K562 (cell line): Measurements from ENCODE around the gene GALNT12. TPM values are rescaled to one million over a fixed set of nuclear protein-coding genes. Genes with fewer than 3 reads are reported as not detected.

Source experiments
- MED1 ChIP-seq: sonication (generic); formaldehyde crosslinking; IDR thresholded peaks from 2 replicates; pipeline ENCODE4 v1.8.1; 2023; ENCODE audit warnings: missing genetic modification reagents, borderline replicate concordance
- MTA1 ChIP-seq: fragments of 450-650 bp; IDR thresholded peaks from 2 replicates; pipeline ENCODE4 v1.6.1; 2017; ENCODE audit warnings: borderline replicate concordance
- RBFOX2 ChIP-seq: fragments of 200-400 bp; formaldehyde crosslinking; IDR thresholded peaks from 2 replicates; pipeline ENCODE4 v1.6.1; 2017; ENCODE audit warnings: low read depth, mild to moderate bottlenecking, low read length, moderate library complexity
- SIN3B ChIP-seq: fragments of 450-650 bp; IDR thresholded peaks from 2 replicates; pipeline ENCODE4 v1.6.1; 2017; ENCODE audit warnings: low read depth, mild to moderate bottlenecking, moderate library complexity
- SMAD3 ChIP-seq: fragments of 450-650 bp; formaldehyde crosslinking; conservative IDR thresholded peaks from 2 replicates; pipeline ENCODE4 v1.4.0; 2020; ENCODE audit warnings: mild to moderate bottlenecking
- UBTF ChIP-seq, 2 experiments: IDR thresholded peaks; 2 replicates each; pipeline ENCODE4 v1.6.1; 2012; ENCODE audit warnings: improper control_type of control experiment in 2 of 2, low read depth in 2 of 2, low read length in 2 of 2, borderline replicate concordance in 1 of 2
- polyA plus RNA-seq, 8 experiments: library from polyadenylated mRNA; depleted of rRNA in 4 of 8; stranded (reverse) in 5 of 8; unstranded in 3 of 8; fragments of >200 nt; fragmentation: Nextera tagmentation in 2 of 8; fragmentation: Illumina TruSeq in 1 of 8; extraction: Ambion mirVana in 2 of 8; extraction: Trizol in 1 of 8; gene quantifications; 2 replicates each; pipeline versions ENCODE4 v1.2.1 to v1.2.3, GENCODE V29; 2011 to 2014; ENCODE audit warnings: inconsistent platforms in 1 of 8, missing spikeins in 1 of 8
- total RNA-seq, 7 experiments: library from RNA; depleted of rRNA in 6 of 7; stranded (reverse); fragments of >200 nt in 6 of 7; fragmentation: Illumina TruSeq in 2 of 7; extraction: Trizol in 2 of 7; gene quantifications; 2 replicates each; pipeline versions ENCODE4 v1.2.1 to v1.2.3, GENCODE V29; 2011 to 2021; ENCODE audit warnings: low replicate concordance in 1 of 7
- TF ChIP-seq, protein P1 (sequence below): sonication (generic); formaldehyde crosslinking; IDR thresholded peaks from 2 replicates; pipeline ENCODE4 v1.4.0; 2020; ENCODE audit warnings: mild to moderate bottlenecking, missing genetic modification reagents

GALNT12 gene
- total and polyA plus RNA-seq, 9 of the 15 experiments (the other 6 are each of a cell fraction or from before 2014, with no cell fraction given), result 29.7 to 82.9 (median 44.2) TPM

DNA sequence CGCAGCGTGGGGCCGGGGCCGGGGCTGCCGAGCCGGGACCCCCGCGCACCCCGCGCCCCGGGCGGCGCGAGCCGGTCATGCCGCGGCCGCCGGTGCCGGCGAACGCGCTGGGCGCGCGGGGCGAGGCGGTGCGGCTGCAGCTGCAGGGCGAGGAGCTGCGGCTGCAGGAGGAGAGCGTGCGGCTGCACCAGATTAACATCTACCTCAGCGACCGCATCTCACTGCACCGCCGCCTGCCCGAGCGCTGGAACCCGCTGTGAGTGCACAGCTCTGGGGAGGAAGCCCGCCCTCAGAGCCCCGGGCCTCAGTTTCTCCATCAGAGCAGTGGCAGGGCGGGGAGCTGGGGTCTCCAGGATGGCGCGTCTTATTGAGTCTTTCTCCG, 335 bp downstream of the GALNT12 start (continued):
- 0 out of 4 replicates have a peak, but pooled peaks of 1 of the 2 experiments have one; percentile 64 for TF ChIP-seq UBTF (IDR thresholded peaks at IDR 0.05; ENCODE audit: borderline replicate concordance in 1 of 2, low read depth in 2 of 2, low read length in 2 of 2)
- TF ChIP-seq MTA1, result no peak
- TF ChIP-seq MED1 (CRISPR knock-in tag), result no peak
- peak; percentile 34 for TF ChIP-seq RBFOX2
- no peak; the same call in 1 of the 2 replicates for TF ChIP-seq SIN3B
- TF ChIP-seq, protein P1, sequence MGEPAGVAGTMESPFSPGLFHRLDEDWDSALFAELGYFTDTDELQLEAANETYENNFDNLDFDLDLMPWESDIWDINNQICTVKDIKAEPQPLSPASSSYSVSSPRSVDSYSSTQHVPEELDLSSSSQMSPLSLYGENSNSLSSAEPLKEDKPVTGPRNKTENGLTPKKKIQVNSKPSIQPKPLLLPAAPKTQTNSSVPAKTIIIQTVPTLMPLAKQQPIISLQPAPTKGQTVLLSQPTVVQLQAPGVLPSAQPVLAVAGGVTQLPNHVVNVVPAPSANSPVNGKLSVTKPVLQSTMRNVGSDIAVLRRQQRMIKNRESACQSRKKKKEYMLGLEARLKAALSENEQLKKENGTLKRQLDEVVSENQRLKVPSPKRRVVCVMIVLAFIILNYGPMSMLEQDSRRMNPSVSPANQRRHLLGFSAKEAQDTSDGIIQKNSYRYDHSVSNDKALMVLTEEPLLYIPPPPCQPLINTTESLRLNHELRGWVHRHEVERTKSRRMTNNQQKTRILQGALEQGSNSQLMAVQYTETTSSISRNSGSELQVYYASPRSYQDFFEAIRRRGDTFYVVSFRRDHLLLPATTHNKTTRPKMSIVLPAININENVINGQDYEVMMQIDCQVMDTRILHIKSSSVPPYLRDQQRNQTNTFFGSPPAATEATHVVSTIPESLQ (CRISPR knock-in tag), result no peak
- no peak for TF ChIP-seq SMAD3 (CRISPR knock-in tag)
